ENCODE results near the gene HERC5.

The HERC5 gene

DNA sequence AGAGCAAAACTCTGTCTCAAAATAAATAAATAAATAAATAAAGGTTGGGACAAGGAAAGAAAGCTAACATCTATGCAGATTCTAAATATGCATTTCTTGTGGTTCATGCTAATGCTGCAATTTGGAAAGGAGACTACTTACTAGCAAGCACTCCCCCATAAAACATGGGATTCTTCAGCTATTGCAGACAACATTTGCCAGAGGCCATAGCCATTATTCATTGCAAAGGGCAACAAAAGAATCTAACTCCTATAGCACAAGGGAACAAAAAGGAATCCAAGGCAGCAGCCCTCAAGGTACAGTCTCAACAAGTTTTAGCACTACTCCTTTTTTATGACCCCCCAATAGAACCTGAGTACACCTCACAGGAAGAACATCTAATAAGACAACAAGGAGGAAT, 8.0 kb upstream of the HERC5 start:
- no peak for DNase-seq

GRCh38 chr4:88449290-88449689, 7.6 kb upstream of the HERC5 start:
- DNase-seq, result no peak

GRCh38 chr4:88451205-88451604, 5.7 kb upstream of the HERC5 start:
- DNase-seq, result no peak

DNA sequence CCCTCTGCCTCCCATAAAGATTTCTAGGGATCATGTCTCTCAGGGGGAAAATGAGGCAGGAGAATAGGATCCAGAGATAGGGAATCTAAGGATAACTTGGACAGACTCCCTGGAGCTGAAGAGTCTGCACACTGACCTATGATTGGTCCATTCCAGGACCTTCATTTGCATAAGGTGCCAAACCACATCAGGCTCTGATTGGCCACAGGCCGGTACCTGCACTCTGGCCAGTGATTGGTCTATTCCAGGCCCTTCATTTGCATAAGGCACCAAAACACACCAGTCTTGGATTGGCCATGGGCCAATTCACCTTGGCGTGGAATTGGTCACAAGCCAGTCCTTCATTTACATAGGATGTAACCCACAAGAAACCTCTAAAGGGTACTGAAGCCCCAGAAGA, 4.0 kb upstream of the HERC5 start:
- no peak for DNase-seq

GRCh38 chr4:88457307-88458103, 586 bp downstream of the HERC5 start:
- no peak for DNase-seq

DNA sequence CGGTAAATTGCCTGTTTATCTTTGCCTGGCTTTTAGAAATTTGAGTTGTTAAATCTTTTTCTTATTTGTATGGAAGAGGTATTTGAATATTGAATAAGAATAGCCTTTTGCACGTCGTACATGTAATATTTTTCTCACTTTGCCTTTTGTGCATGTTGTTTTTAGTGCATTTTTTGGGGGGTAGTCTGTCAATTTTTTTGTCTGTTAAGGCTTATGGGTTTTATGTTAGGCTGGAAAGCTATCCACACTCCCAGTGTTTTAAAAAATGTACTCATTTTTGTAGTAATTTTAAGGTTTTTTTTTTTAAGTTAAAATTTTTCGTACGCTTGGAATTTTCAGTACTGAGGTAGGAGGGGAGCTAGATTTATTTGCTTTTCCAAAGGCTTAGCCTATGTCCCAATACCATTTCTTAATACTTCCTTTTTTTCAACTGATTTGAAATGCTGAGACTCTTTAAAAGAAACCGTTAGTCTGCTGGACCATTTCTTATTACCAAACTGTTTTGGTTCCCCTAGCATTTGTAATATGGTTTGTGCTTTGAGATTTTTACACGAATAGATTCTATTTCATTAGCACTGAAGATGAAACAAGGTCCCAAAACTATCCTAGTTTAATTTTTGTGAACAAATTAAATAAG, 1.3 kb downstream of the HERC5 start:
- DNase-seq, result peak; percentile 68

DNA sequence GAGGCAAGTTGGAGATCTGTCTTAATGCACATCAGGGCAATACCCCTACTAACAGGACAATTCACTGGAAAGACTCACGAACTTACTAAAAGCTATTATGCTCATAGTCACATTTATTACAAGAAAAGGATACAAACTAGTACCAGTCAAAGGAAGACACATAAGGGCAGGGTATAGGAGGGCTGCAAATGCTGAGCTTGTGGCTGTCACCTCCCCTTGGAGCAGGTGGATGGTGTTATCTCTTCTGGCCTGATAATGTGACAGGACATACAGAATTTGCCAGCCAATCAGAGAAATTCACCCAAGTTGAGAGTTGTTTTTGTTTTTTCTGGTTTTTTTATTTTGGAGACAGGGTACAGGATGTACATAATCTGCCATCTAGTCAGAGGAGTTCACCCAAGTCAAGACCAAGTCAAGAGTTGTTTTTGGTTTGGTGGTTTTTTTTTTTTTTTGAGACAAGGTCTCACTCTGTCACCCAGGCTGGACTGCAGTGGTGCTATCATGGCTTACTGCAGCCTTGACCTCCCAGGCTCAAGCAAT, 8.8 kb downstream of the HERC5 start:
- no peak for DNase-seq

- DNase-seq, result no peak
These were observed 10.5 kb downstream of the HERC5 start for GRCh38 chr4:88467392-88467791.

DNA sequence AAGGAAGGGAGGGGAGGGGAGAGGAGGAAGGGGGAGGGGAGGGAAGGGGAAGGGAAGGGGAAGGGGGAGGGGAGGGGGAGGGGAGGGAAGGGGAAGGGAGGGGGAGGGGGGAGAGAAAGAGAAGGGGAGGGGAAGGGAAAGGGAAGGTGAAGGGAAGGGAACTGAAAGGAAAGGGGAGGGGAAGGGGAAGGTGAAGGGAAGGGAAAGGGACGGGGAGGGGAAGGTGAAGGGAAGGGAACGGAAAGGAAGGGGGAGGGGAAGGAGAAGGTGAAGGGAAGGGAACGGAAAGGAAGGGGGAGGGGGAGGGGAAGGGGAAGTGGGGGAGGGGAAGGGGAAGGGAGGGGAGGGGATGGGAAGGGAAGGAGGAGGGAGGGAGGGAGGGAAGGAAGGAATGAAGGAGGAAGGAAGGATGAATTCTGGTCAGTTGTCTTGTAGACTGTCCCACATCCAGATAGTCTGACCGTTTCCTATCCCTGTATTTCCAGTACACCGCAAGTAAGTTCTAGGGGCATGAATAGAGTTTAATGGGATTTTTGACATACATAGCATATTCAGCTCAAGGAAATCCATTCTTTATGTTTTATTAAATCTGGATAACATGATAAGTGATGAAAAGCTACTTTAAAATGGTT, 20.4 kb downstream of the HERC5 start:
- no peak for DNase-seq

DNA sequence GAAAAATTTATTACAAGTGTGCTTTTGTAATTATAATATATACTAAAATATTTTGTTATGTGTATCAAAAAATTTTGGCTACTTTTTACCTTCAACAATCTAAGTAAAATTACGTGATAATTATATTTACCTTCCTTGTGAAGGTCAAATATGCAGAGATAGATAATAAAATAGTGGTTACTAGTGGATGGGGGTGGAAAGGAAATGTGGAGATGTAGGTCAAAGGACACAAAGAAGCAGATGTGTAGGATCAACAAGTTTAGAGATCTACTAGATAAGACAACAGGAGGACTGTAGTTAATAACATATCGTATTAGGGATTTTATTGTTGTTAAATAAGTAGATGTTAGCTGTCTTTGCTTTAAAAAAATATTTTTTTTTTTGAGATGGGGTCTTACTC, 21.3 kb downstream of the HERC5 start:
- DNase-seq, result no peak

DNA sequence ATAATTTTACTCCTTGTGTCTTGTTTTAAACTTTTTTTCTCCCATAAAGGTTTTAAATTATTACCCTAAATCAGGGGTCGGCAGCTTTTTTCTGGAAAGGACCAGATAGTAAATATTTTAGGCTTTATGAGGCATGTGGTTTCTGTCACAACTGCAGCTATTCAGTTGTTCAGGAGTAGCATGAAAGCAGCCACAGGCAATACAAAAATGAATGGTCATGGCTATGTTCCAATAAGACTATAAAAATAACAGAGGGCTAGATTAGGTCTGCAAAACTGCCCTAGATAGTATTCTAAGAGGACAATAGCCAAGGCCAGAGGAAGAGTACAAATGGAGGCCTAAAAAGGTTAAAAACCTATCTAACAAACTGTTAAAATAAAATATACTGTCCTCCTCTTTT, 24.6 kb downstream of the HERC5 start:
- no peak for DNase-seq

- no peak for DNase-seq
These were observed 32.3 kb downstream of the HERC5 start for GRCh38 chr4:88489100-88489761.

DNA sequence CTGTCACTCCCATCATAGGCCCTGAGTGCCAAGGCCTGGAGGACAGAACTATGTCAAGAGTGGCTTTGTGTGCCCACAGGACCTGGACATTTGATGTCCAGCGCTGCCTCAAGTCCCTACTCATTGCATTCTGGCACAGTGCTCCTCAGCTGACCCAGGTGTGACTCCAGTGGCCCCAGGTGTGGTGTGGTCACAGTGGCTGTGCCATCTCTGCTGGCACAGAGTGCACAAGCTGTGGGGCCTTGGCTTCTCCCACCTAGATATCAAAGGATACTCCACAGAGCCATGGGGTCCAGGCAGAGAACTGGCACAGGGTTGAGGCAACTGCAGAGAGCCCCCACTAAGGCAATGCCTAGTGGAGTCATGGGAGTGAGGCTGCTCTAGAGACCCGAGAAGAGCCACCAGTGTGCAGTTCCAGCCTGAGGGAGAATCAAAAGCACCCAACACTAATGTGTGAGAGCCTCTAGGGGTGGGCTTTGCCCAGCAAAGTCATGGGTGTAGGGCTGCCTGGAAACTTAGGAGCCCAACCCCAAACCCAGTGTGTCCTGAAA, 41.0 kb downstream of the HERC5 start:
- DNase-seq, result no peak

DNA sequence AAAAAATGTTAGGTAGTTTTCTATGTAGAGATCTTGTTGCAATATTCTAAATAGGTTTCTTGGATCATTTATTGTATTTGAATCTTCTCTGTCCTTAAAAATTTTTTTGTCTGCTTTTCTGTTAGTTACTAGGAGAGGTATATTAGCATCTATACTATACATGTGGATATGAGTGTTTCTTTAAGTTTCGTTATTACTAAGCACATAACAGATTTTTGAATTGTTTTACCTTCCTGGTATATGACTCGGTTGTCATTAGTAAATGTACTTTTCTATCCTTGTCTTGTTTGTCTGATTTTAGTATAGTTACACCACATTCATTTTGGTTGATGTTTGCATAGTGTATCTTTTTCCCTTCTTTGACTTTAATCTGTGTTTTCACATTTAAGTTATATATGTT, 46.4 kb downstream of the HERC5 start:
- DNase-seq, result no peak

DNA sequence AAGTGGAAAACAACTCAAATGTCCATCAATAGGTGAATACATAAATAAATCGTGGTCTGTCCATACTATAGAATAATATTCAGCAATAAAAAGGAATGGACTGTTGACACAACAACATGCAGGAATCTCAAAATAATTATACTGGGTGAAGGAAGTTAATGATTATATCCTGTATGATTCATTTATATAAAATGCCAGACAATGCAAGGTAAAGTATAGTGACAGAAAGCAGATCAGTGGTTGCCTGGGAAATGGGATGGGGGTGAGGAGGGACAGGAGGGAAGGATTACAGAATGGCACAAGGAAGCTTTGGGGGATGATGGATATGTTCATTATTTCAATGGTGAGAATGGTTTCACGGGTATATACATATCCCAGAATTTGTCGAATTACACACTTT, 54.3 kb downstream of the HERC5 start:
- DNase-seq, result no peak

- DNase-seq, result no peak
These were observed 57.9 kb downstream of the HERC5 start for GRCh38 chr4:88514557-88515511.

- no peak for DNase-seq
These were observed 59.8 kb downstream of the HERC5 start for GRCh38 chr4:88516746-88517145.

- no peak for DNase-seq
These were observed 60.9 kb downstream of the HERC5 start for GRCh38 chr4:88517825-88518224.

- DNase-seq, result no peak
These were observed 62.0 kb downstream of the HERC5 start for GRCh38 chr4:88518911-88519310.

- peak; percentile 49 for DNase-seq
These were observed 65.9 kb downstream of the HERC5 start for GRCh38 chr4:88522702-88523324.

Measured in MV-4-11 (cell line).